NCI-H526 treated with DMSO at 0.1 percent for 48 hours (cell line): ENCODE measurements around the gene PTGES2.
A peak's percentile ranks its signal among the peaks of the same experiment; 100 is the strongest.
"Not testable (repeated sequence)": the region's sequence is repeated elsewhere in the genome, so short reads cannot be mapped to it uniquely, and the experiment has no call there.

ENCODE experiments used
- DNase-seq: peaks from one replicate; lab custom pipeline; 2025; lab: John Stamatoyannopoulos, UW

The PTGES2 gene

DNA sequence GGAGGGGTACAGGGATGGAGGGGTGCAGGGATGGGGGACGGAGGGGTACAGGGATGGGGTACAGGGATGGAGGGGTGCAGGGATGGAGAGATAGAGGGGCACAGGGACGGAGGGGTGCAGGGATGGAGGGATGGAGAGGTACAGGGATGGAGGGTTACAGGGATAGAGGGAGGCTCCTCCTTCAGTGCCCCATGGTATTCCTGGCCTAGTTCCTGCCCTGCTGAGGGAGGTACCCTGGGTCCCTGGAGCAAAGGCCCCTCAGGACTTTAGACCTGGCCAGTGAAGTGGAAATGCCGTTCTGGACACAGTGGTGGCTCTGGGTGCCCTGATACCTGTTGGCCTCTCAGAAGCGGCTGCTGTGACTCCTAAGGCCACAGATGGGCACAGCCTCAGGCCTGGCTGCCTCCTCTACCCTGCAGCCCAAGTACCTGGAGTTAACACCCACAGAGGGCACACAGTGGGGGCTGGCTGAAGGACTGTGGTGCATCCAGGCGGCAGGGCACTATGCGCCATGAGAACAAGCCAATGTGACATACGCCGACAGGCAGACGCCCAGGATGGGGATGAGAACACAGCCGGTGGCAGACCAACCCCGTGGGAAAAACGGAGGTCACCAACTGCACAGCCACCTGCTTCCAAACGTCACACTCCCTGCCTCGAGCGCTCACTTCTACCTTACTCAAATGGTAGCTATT, 8.4 kb downstream of the PTGES2 start:
- DNase-seq = no peak

DNA sequence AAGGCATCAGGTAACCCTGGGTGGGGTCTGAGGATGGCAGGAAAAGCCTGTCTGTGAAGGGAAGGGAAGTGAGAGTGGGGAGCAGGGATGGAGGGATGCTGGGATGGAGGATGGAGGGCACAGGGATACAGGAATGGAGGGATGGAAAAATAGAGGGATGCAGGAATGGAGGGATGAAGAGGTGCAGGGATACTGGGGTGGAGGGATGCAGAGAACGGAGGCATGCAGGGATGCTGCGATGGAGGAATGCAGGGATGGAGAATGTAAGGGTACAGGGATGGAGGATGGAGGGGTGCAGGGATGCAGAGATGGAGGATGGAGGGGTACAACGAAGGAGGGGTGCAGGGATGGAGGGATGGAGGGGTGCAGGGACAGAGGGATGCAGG, 9.1 kb downstream of the PTGES2 start:
- no peak for DNase-seq

DNA sequence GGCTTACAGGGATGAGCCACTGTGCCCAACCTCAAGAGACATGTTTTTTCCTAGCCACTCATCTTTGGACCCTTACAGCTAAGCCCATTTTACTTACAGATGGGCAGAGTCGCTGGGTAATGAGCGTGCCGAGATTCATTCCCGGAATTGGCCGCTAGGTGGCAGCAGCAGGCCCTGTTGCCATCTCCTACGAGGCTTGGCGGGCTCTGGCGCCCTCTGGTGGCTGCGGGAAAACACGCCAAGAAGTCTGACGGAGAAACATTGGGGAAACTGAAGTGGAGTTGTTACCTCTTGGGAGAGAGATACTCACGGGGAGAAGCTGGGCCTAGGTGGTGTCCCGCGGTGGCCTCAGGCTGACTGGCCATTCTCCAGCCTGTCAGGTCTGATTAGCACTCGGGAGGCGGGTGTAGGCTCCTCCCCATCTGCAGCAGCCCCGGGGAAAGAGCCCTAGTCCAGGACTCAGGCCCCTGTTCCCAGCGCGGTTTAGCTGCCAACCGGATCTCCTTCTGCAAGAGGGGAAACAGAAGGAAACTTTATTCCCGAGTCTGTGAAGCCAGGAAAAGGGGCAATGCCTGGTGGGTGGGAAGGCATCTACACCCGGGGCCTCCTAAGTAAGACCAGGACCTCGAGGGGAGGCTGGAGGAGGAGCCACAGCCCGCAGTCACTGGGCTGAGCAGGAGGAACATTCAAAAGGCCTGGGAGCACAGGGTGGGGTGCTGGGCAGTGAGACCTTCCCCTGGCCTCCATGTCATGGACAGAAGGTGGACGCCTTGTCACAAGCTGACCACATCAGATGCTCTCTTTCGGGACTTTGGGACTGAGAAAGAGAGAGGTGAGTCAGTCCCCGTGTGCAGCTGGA, 9.7 kb downstream of the PTGES2 start:
- peak; percentile 55 for DNase-seq

DNA sequence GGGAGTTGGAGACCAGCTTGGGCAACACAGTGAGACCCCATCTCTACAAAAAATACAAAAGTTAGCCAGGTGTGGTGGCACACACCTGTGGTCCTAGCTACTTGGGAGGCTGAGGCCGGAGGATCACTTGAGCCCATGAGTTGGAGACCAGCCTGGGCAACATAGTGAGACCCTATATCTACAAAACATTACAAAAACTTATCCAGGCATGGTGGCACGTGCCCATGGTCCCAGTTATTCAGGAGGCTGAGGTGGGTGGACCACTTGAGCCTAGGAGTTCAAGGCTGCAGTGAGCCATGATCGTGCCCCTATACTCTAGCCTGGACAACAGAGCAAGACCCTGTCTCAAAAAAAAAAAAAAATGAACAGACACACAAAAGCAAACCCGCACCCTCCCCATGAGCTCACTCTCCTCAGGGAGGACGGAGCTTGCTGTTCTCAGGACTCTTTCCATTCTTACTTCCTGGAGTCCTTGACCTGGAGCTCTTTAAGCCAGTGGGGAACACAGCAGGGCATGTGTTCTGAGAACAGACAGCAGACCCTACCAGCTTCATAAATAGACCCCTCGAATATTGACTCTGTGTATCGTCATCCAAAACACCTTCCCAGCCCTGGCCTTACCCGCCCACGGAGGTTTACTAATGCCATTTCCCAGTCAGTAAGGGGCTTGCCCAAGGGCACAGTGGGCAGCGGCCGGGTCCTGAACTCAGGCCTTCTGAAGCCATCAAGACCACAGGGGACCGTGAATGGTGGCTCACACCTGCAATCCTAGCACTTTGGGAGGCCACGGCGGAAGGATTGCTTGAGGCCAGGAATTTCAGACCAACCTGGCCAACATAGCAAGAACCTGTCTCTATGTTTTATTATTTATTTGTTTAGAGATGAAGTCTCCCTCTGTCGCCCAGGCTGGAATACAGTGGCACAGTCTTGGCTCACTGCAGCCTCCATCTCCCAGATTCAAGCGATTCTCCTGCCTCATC, 11.1 kb downstream of the PTGES2 start:
- DNase-seq = no peak

DNA sequence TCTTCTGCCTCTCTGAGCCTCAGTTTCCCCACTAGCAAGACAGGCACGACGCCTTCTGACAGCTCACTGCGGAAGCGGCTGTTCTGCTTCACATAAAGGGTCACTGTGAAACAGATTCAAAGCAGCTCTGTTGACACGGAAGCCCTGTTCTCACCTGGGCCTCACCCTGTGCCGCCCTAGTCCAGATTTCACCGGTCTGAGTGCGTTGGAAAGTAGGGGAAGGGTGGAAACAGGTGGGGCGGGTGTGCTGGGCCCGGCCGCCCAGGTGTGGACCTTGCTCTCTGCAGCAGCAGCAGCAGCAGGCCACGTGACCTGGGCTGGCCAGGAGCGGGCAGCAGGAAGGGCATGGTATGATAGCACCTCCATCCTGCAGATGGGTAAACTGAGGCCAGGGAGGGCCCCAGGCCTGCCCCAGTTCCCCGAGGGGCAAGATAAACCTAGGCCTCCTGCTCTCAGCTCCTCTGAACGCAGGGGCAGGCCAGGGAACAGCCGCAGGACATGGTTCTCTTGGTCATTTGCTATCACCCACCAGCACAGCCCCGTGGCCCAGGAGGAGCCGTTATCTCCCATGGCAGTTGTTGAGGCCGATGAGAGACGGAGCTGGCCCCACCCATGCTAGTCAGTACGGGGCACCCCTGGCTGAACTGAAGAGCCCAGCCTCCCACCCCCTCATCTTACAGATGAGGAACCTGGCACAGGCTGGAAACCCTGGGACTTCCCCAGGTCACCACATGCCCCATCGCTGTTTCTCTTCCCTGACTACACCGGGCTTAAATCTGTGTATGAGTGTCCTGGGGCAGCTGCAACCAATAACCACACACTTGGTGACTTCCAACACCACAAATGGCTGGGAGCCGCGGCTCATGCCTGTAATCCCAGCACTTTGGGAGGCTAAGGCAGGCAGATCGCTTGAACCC, 12.1 kb downstream of the PTGES2 start:
- DNase-seq = no peak

DNA sequence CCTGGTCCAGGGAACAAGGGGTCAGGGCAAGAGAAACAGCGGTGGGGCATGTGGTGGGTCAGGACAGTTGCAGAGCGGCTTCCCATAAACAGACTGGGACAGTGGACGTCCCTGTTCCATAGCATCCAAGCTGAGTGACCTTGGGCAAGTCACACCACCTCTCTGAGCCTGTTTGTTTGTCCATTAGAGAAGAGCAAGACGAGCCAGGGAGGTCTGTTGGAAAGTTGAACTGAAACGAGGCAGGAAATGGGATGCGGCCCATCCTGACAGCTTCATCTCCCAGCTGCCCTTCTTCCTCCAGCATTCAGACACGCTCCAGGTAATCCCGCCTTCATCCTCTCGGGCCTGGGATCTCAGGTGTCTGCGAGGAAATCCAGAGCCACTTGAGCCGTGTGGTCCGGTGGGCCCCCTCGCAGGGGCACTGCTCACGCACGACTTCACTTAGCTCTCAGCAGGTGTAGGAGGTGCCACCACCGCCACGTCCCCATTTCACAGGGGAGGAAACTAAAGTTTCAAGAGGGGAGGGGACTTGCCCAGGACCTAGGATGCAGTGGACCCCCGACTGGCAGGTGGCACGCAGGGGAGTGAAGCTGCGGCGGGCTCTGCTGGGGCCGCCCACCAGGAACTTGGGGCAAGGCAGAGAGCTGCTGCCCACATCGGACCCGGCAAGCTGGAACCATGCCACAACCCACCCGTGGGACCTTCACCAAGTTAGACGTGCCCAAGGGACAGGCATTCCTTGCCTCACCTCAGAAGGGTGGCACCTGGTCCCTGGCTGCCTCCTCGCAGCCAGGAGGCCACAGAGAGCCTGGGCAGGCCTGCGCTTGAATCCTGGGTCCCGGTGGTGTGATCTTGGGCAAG, 13.0 kb downstream of the PTGES2 start:
- no peak for DNase-seq

DNA sequence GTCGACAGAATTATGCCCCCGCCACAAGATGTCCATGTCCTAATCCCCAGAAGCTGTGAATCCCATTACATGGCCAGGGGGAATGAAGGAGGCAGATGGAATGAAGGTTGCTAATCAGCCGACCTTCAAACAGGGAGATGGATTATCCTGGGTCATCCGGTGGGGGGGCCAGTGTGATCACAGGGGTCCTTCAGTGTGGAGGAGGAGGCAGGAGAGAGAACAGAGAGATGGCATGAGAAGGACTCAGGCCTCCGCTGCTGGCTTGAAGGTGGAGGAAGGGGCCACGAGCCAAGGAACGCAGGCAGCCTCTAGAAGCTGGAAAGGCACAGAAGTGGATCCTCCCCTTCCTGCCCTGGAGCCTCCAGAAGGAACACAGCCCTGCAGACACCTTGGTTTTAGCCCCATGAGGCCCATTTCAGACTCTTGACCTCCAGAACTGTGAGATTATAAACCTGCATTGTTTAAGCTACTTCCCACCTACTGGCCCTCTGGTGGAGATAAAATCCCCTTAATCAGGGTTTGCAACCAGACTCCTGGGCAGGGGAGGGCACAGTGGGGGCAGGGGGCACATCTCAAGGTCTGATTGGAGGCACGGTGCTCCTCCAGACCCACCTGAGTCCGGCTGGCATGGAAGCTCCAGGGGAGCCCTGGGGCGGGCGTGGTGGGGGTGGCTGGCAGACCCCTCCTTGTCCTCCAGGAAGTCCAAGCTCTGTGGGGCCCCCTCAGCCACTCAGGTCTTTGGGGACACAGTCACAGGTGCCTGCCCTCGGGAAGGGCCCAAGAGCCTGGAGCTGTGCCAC, 13.8 kb downstream of the PTGES2 start:
- no peak for DNase-seq

DNA sequence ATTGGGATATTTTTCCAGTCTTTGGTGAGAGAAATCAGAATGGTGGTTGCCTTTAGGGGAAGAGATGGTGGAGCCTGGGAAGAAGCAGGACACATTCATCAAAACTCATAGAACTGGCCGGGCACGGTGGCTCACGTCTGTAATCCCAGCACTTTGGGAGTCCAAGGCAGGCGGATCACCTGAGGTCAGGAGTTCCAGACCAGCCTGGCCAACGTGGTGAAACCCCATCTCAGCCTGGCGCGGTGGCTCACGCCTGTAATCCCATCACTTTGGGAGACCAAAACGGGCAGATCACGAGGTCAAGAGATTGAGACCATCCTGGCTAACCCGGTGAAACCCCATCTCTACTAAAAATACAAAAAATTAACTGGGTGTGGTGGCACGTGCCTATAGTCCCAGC, 15.8 kb downstream of the PTGES2 start:
- DNase-seq = not testable (repeated sequence)

DNA sequence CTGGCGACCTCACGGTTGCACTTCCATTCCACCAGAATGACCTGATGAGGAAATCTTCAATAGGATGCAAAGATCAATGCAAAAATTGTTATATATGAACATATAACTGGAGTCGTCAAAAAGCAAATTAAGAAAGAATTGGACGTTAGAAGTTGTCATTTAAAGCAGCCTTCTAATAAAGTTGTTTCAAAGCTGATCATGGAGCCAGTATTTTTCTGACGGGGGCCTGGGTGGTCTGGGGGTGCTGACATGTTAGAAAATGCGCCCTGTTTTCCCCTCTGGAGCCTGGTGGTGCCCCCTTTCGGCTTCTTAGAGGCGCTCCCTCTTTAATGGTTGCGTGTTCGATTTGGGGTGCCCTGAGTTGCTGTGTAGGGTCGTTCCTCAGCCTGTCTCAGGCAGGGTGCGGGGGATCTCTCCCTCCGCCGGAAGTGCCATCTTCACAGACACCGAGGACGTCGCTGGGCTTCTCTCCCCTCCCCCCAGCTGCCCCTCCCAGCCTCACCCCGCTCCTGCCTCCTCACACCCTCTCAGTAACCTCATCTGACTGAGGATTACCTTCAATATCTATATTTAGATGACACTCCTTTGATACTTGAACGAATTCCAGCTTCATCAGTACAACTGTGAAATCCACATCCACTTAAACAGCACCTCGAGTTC, 18.3 kb downstream of the PTGES2 start:
- no peak for DNase-seq

DNA sequence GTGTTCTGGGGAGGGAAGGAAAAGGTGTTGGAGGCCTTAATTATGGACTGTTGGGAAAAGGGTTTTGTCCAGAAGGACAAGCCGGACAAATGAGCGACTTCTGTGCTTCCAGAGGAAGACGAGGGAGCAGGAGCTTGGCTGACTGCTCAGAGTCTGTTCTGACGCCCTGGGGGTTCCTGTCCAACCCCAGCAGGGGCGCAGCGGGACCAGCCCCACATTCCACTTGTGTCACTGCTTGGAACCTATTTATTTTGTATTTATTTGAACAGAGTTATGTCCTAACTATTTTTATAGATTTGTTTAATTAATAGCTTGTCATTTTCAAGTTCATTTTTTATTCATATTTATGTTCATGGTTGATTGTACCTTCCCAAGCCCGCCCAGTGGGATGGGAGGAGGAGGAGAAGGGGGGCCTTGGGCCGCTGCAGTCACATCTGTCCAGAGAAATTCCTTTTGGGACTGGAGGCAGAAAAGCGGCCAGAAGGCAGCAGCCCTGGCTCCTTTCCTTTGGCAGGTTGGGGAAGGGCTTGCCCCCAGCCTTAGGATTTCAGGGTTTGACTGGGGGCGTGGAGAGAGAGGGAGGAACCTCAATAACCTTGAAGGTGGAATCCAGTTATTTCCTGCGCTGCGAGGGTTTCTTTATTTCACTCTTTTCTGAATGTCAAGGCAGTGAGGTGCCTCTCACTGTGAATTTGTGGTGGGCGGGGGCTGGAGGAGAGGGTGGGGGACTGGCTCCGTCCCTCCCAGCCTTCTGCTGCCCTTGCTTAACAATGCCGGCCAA, 19.1 kb downstream of the PTGES2 start:
- no peak for DNase-seq

DNA sequence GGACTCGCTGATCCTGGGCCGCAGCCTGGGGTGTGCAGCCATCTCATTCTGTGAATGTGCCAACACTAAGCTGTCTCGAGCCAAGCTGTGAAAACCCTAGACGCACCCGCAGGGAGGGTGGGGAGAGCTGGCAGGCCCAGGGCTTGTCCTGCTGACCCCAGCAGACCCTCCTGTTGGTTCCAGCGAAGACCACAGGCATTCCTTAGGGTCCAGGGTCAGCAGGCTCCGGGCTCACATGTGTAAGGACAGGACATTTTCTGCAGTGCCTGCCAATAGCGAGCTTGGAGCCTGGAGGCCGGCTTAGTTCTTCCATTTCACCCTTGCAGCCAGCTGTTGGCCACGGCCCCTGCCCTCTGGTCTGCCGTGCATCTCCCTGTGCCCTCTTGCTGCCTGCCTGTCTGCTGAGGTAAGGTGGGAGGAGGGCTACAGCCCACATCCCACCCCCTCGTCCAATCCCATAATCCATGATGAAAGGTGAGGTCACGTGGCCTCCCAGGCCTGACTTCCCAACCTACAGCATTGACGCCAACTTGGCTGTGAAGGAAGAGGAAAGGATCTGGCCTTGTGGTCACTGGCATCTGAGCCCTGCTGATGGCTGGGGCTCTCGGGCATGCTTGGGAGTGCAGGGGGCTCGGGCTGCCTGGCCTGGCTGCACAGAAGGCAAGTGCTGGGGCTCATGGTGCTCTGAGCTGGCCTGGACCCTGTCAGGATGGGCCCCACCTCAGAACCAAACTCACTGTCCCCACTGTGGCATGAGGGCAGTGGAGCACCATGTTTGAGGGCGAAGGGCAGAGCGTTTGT, 19.9 kb downstream of the PTGES2 start:
- DNase-seq = no peak

DNA sequence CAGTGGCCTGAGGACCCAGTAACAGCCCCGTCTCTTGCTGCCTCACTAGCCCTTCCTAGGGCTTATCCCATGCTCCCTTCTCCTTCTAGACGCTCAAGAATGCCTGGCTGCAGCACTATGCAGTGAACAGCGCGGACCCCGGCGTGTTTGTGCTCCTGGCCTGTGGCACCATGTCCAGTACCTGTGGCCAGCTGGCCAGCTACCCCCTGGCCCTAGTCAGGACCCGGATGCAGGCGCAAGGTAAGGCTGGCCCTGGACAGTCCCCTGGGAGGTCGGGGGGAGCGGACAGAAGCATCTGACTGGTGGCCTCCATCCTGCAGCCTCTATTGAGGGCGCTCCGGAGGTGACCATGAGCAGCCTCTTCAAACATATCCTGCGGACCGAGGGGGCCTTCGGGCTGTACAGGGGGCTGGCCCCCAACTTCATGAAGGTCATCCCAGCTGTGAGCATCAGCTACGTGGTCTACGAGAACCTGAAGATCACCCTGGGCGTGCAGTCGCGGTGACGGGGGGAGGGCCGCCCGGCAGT, 20.5 kb downstream of the PTGES2 start:
- DNase-seq = no peak

DNA sequence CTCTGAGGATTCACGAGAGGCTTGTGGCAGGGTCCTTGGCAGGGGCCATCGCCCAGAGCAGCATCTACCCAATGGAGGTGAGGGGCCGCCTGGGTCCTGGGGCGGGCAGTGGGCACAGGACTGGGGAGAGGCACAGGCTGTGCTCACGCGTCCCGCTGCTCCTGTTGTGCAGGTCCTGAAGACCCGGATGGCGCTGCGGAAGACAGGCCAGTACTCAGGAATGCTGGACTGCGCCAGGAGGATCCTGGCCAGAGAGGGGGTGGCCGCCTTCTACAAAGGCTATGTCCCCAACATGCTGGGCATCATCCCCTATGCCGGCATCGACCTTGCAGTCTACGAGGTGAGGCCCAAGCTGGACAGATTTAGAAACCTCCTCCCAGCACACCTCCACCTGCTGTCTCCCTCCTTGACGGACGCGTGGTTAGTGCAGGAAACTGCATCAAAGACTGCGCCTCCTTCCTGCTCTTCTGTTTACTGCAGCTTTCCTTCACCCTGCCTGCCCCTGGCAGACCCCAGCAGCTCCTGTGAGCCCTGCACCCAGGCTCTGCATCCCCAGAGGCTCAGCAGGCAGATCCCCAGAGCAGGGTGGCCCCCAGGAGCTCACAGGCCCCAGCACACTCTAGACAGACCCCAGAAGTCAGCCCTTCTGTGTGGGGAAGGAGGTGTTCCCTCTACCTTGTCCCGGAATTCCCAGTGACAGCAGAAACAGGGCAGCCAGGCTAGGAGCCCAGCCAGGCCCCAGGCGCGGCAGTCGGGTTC, 21.2 kb downstream of the PTGES2 start:
- DNase-seq = no peak

DNA sequence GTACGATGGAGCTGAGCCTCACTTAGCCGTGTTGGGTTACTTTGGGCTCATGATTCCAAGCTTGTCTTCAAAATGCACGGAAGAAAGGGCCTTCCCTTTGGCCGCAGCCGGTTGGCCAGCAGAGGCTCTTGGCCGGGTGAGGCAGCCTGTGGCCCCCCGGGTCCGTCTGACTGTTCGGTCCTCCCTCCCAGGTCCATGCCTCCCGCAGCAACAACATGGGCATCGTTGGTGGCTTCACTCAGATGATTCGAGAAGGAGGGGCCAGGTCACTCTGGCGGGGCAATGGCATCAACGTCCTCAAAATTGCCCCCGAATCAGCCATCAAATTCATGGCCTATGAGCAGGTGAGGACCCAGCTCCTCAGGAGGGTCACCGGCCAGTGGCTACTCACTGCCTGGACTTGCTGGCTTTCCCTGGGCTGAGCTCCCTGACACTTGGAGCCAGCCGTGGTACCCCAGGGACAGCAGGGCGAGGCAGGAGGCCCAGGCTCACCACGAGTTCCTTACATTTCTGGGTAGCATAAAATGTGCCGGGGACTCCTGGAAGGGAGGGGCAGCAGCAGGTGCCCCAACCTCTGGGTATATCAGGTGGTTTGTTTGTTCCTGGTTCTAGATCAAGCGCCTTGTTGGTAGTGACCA, 21.9 kb downstream of the PTGES2 start:
- DNase-seq = no peak

DNA sequence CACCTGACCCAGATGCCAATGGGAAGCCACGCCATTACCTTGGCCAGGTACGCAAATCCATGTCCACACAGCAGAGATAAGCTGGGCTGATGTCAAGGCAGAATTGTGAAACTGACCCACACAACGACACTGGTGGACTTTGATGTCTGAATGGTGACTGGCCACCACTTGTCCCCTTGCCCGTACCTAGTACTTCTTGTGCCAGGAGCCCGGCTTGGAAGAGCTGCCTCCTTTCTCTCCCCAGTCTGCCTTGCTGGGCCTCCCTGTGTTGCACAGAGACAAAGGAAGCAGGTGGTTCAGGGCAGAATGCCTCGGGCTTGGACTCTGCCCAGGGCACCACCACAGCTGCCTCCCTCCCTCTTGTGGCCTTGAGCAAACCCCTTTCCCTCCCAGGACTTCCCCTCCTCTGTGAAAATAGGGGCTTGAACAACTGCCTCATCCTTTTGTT, 23.3 kb downstream of the PTGES2 start:
- no peak for DNase-seq

DNA sequence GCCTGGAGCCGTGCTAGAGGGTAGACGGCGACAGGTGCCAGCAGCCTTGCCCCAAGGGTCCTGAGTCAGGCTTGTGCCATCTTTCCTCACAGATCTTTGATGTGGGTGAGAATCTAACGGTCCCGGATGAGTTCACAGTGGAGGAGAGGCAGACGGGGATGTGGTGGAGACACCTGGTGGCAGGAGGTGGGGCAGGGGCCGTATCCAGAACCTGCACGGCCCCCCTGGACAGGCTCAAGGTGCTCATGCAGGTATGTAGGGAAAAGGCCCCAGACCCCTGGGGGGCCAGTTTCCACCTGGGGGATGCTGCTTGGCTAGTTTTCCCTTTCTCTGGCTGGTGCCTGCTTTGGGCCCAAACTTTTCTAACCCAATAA, 24.0 kb downstream of the PTGES2 start:
- no peak for DNase-seq
